WTC11 (cell line): ENCODE results near the gene PXK. TPM values are rescaled to one million over a fixed set of nuclear protein-coding genes. Genes with fewer than 3 reads are reported as not detected.

Experiments used
- ATAC-seq: fragments of 200-7000 bp; cut with Tn5 transposase; 2 replicates; pipeline ENCODE4 v1.10.0; 2021; ENCODE audit warnings: mild to moderate bottlenecking, moderate library complexity
- CTCF ChIA-PET: fragments of 300-600 bp; sonication (Branson Sonifier 250); formaldehyde crosslinking; loops from one replicate; lab custom pipeline; 2021; ENCODE audit warnings: antibody characterized with exemption; lab: Charles Lee
- POLR2A ChIA-PET: fragments of 350-600 bp; sonication (Branson Sonifier 250); formaldehyde crosslinking; loops from one replicate; lab custom pipeline; 2021; ENCODE audit warnings: antibody characterized with exemption; lab: Charles Lee
- DNase-seq: peaks from one replicate; pipeline ENCODE4 v3.0.0; 2021; ENCODE audit warnings: low spot score
- H3K27ac Mint-ChIP-seq: 2 replicates; pipeline ENCODE4 v1.8.0; 2021; ENCODE audit warnings: mixed read lengths
- H3K27me3 Mint-ChIP-seq: 2 replicates; pipeline ENCODE4 v1.8.0; 2021; ENCODE audit warnings: low read depth, mild to moderate bottlenecking, moderate library complexity, mixed read lengths
- H3K36me3 Mint-ChIP-seq: 2 replicates; pipeline ENCODE4 v1.8.0; 2021; ENCODE audit warnings: mixed read lengths
- H3K4me1 Mint-ChIP-seq: 2 replicates; pipeline ENCODE4 v1.8.0; 2022; ENCODE audit warnings: mixed read lengths
- H3K4me3 Mint-ChIP-seq: 2 replicates; pipeline ENCODE4 v1.8.0; 2021; ENCODE audit warnings: mild to moderate bottlenecking, moderate library complexity, mixed read lengths
- H3K9me3 Mint-ChIP-seq: 2 replicates; pipeline ENCODE4 v1.8.0; 2021; ENCODE audit warnings: mixed read lengths
- ATF1 ChIP-seq: sonication (generic); formaldehyde crosslinking; IDR thresholded peaks from 2 replicates; pipeline ENCODE4 v1.8.1; 2023; ENCODE audit warnings: mild to moderate bottlenecking, moderate library complexity, missing genetic modification reagents
- FOXP1 ChIP-seq: sonication (generic); formaldehyde crosslinking; IDR thresholded peaks from 2 replicates; pipeline ENCODE4 v1.8.0; 2022; ENCODE audit warnings: missing genetic modification reagents, mild to moderate bottlenecking, moderate library complexity, borderline replicate concordance
- GABPB1 ChIP-seq: sonication (generic); formaldehyde crosslinking; IDR thresholded peaks from 2 replicates; pipeline ENCODE4 v1.8.1; 2023; ENCODE audit warnings: mild to moderate bottlenecking, missing genetic modification reagents
- NR1H2 ChIP-seq: sonication (generic); formaldehyde crosslinking; IDR thresholded peaks from 2 replicates; pipeline ENCODE4 v1.9.0; 2021; ENCODE audit warnings: mild to moderate bottlenecking, moderate library complexity, missing genetic modification reagents
- NR3C1 ChIP-seq: sonication (generic); formaldehyde crosslinking; conservative IDR thresholded peaks from 2 replicates; pipeline ENCODE4 v1.8.1; 2023; ENCODE audit warnings: low read depth, mild to moderate bottlenecking, missing genetic modification reagents
- SP1 ChIP-seq: sonication (generic); formaldehyde crosslinking; conservative IDR thresholded peaks from 2 replicates; pipeline ENCODE4 v1.8.1; 2022; ENCODE audit warnings: missing genetic modification reagents
- TEAD4 ChIP-seq: sonication (generic); formaldehyde crosslinking; IDR thresholded peaks from 2 replicates; pipeline ENCODE4 v1.8.0; 2022; ENCODE audit warnings: mild to moderate bottlenecking, missing genetic modification reagents
- TP53 ChIP-seq: sonication (generic); formaldehyde crosslinking; IDR thresholded peaks from 2 replicates; pipeline ENCODE4 v1.8.1; 2023; ENCODE audit warnings: mild to moderate bottlenecking, missing genetic modification reagents
- ZNF423 ChIP-seq: fragments of 250-450 bp; sonication (Bioruptor Pico); IDR thresholded peaks from 2 replicates; pipeline ENCODE4 v2.1.2; 2022; ENCODE audit warnings: mild to moderate bottlenecking, moderate library complexity
- total RNA-seq: library from RNA; stranded (reverse); gene quantifications from 3 replicates; pipeline ENCODE4 v1.2.3, GENCODE V29; 2021
- TF ChIP-seq, protein P1 (sequence below): sonication (generic); formaldehyde crosslinking; IDR thresholded peaks from 2 replicates; pipeline ENCODE4 v1.8.1; 2022; ENCODE audit warnings: missing genetic modification reagents, borderline replicate concordance
- TF ChIP-seq, protein P2 (sequence below): sonication (generic); formaldehyde crosslinking; IDR thresholded peaks from 2 replicates; pipeline ENCODE4 v1.8.1; 2023; ENCODE audit warnings: mild to moderate bottlenecking, moderate library complexity, missing genetic modification reagents
- TF ChIP-seq, protein P3 (sequence below): fragments of 250-450 bp; sonication (Bioruptor Pico); IDR thresholded peaks from 2 replicates; pipeline ENCODE4 v1.9.0; 2021; ENCODE audit warnings: moderate library complexity, mild to moderate bottlenecking, inconsistent platforms, borderline replicate concordance
- TF ChIP-seq, protein P4 (sequence below): fragments of 250-450 bp; sonication (Bioruptor Pico); IDR thresholded peaks from 2 replicates; pipeline ENCODE4 v1.8.0; 2021; ENCODE audit warnings: mild to moderate bottlenecking
- TF ChIP-seq, protein P5 (sequence below): sonication (generic); formaldehyde crosslinking; IDR thresholded peaks from 2 replicates; pipeline ENCODE4 v1.8.0; 2022; ENCODE audit warnings: mild to moderate bottlenecking, missing genetic modification reagents
- TF ChIP-seq, protein P6 (sequence below): sonication (generic); formaldehyde crosslinking; IDR thresholded peaks from 2 replicates; pipeline ENCODE4 v1.8.1; 2023; ENCODE audit warnings: mild to moderate bottlenecking, missing genetic modification reagents, moderate library complexity
- TF ChIP-seq, protein P7 (sequence below): fragments of 250-450 bp; sonication (Bioruptor Pico); IDR thresholded peaks from 2 replicates; pipeline ENCODE4 v1.9.0; 2021; ENCODE audit warnings: mild to moderate bottlenecking, borderline replicate concordance
- TF ChIP-seq, protein P8 (sequence below): fragments of 250-450 bp; sonication (Bioruptor Pico); IDR thresholded peaks from 2 replicates; pipeline ENCODE4 v1.9.0; 2021; ENCODE audit warnings: mild to moderate bottlenecking
- TF ChIP-seq, protein P9 (sequence below): fragments of 250-450 bp; sonication (Bioruptor Pico); conservative IDR thresholded peaks from 2 replicates; pipeline ENCODE4 v1.9.0; 2021; ENCODE audit warnings: mild to moderate bottlenecking
- TF ChIP-seq, protein P10 (sequence below): sonication (generic); formaldehyde crosslinking; IDR thresholded peaks from 2 replicates; pipeline ENCODE4 v1.8.0; 2022; ENCODE audit warnings: mild to moderate bottlenecking, missing genetic modification reagents

PXK gene
- total RNA-seq, 1 experiment from 2014 or later, result 9.4 TPM

DNA sequence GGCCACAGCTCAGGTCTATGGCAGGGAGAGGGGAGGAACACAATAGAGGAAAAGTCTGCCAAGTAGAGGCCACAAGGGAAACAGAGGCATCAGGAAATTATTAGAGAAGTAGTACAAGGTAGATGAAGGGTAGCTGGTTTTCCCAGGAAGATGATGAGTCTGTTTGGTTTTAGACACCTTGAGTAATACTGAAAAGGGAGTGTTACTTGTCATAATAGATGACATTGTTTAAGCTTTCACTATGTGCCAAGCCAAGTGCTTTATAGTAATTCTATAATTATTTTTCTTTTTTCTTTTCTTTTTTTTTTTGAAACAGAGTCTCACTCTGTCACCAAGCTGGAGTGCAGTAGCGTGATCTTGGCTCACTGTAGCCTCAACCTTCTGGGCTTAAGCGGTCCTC is 13.7 kb downstream of the PXK start (continued):
- TF ChIP-seq, protein P1, sequence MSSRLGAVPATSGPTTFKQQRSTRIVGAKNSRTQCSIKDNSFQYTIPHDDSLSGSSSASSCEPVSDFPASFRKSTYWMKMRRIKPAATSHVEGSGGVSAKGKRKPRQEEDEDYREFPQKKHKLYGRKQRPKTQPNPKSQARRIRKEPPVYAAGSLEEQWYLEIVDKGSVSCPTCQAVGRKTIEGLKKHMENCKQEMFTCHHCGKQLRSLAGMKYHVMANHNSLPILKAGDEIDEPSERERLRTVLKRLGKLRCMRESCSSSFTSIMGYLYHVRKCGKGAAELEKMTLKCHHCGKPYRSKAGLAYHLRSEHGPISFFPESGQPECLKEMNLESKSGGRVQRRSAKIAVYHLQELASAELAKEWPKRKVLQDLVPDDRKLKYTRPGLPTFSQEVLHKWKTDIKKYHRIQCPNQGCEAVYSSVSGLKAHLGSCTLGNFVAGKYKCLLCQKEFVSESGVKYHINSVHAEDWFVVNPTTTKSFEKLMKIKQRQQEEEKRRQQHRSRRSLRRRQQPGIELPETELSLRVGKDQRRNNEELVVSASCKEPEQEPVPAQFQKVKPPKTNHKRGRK (CRISPR knock-in tag), result no peak

DNA sequence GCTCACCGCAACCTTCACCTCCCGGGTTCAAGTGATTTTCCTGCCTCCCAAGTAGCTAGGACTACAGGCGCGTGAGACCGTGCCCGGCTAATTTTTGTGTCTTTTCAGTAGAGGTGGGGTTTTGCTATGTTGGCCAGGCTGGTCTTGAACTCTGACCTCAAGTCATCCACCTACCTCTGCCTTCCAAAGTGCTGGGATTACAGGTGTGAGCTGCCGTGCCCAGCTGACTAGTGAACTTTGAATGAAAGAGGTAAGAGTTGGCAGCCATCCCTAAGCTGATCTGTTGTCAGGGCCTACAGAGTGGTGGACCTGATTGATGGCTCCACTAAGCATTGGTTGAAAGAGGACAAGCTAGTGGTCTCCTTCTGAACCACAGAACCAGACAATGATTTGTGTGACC is 15.3 kb downstream of the PXK start:
- DNase-seq (no peak), ATAC-seq (no peak)
- H3K9me3 Mint-ChIP-seq, result no peaks in the 10 kb centered on the region
- H3K27ac Mint-ChIP-seq, result no peak overlapping the region
- ChIA-PET POLR2A (no interaction called here), CTCF (interaction anchor here (0.5 kb wide), 1 partner anchor 306 kb away, joined by 3 read pairs; no protein-coding TSS in a partner anchor)
- no peak overlapping the region for H3K4me3 Mint-ChIP-seq
- no peaks in the 10 kb centered on the region for H3K27me3 Mint-ChIP-seq
- H3K4me1 Mint-ChIP-seq, result peaks cover 14% of the 10 kb centered on the region
- no peaks in the 10 kb centered on the region; the same call in 1 of the 2 replicates for H3K36me3 Mint-ChIP-seq
- TF ChIP-seq, protein P2, sequence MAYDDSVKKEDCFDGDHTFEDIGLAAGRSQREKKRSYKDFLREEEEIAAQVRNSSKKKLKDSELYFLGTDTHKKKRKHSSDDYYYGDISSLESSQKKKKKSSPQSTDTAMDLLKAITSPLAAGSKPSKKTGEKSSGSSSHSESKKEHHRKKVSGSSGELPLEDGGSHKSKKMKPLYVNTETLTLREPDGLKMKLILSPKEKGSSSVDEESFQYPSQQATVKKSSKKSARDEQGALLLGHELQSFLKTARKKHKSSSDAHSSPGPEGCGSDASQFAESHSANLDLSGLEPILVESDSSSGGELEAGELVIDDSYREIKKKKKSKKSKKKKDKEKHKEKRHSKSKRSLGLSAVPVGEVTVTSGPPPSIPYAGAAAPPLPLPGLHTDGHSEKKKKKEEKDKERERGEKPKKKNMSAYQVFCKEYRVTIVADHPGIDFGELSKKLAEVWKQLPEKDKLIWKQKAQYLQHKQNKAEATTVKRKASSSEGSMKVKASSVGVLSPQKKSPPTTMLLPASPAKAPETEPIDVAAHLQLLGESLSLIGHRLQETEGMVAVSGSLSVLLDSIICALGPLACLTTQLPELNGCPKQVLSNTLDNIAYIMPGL, result no peak
- no peak for TF ChIP-seq FOXP1 (CRISPR knock-in tag)
- TF ChIP-seq, protein P1 (CRISPR knock-in tag), result no peak
- no peak for TF ChIP-seq SP1 (CRISPR knock-in tag)
- TF ChIP-seq, protein P3, sequence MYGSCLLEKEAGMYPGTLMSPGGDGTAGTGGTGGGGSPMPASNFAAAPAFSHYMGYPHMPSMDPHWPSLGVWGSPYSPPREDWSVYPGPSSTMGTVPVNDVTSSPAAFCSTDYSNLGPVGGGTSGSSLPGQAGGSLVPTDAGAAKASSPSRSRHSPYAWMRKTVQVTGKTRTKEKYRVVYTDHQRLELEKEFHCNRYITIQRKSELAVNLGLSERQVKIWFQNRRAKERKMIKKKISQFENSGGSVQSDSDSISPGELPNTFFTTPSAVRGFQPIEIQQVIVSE (CRISPR knock-in tag), result no peak
- no peak for TF ChIP-seq TEAD4 (CRISPR knock-in tag)
- TF ChIP-seq, protein P4, sequence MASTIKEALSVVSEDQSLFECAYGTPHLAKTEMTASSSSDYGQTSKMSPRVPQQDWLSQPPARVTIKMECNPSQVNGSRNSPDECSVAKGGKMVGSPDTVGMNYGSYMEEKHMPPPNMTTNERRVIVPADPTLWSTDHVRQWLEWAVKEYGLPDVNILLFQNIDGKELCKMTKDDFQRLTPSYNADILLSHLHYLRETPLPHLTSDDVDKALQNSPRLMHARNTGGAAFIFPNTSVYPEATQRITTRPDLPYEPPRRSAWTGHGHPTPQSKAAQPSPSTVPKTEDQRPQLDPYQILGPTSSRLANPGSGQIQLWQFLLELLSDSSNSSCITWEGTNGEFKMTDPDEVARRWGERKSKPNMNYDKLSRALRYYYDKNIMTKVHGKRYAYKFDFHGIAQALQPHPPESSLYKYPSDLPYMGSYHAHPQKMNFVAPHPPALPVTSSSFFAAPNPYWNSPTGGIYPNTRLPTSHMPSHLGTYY, result no peak
- TF ChIP-seq, protein P5, sequence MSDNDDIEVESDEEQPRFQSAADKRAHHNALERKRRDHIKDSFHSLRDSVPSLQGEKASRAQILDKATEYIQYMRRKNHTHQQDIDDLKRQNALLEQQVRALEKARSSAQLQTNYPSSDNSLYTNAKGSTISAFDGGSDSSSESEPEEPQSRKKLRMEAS (CRISPR knock-in tag), result no peak
- TF ChIP-seq, protein P6, sequence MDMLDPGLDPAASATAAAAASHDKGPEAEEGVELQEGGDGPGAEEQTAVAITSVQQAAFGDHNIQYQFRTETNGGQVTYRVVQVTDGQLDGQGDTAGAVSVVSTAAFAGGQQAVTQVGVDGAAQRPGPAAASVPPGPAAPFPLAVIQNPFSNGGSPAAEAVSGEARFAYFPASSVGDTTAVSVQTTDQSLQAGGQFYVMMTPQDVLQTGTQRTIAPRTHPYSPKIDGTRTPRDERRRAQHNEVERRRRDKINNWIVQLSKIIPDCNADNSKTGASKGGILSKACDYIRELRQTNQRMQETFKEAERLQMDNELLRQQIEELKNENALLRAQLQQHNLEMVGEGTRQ (CRISPR knock-in tag), result no peak
- TF ChIP-seq ZNF423 (CRISPR knock-in tag), result no peak
- TF ChIP-seq ATF1 (CRISPR knock-in tag), result no peak
- TF ChIP-seq NR3C1 (CRISPR knock-in tag), result no peak
- TF ChIP-seq, protein P7, sequence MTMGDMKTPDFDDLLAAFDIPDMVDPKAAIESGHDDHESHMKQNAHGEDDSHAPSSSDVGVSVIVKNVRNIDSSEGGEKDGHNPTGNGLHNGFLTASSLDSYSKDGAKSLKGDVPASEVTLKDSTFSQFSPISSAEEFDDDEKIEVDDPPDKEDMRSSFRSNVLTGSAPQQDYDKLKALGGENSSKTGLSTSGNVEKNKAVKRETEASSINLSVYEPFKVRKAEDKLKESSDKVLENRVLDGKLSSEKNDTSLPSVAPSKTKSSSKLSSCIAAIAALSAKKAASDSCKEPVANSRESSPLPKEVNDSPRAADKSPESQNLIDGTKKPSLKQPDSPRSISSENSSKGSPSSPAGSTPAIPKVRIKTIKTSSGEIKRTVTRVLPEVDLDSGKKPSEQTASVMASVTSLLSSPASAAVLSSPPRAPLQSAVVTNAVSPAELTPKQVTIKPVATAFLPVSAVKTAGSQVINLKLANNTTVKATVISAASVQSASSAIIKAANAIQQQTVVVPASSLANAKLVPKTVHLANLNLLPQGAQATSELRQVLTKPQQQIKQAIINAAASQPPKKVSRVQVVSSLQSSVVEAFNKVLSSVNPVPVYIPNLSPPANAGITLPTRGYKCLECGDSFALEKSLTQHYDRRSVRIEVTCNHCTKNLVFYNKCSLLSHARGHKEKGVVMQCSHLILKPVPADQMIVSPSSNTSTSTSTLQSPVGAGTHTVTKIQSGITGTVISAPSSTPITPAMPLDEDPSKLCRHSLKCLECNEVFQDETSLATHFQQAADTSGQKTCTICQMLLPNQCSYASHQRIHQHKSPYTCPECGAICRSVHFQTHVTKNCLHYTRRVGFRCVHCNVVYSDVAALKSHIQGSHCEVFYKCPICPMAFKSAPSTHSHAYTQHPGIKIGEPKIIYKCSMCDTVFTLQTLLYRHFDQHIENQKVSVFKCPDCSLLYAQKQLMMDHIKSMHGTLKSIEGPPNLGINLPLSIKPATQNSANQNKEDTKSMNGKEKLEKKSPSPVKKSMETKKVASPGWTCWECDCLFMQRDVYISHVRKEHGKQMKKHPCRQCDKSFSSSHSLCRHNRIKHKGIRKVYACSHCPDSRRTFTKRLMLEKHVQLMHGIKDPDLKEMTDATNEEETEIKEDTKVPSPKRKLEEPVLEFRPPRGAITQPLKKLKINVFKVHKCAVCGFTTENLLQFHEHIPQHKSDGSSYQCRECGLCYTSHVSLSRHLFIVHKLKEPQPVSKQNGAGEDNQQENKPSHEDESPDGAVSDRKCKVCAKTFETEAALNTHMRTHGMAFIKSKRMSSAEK, result no peak
- TF ChIP-seq, protein P8, sequence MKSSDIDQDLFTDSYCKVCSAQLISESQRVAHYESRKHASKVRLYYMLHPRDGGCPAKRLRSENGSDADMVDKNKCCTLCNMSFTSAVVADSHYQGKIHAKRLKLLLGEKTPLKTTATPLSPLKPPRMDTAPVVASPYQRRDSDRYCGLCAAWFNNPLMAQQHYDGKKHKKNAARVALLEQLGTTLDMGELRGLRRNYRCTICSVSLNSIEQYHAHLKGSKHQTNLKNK, result no peak
- TF ChIP-seq GABPB1 (CRISPR knock-in tag), result no peak
- TF ChIP-seq, protein P9, sequence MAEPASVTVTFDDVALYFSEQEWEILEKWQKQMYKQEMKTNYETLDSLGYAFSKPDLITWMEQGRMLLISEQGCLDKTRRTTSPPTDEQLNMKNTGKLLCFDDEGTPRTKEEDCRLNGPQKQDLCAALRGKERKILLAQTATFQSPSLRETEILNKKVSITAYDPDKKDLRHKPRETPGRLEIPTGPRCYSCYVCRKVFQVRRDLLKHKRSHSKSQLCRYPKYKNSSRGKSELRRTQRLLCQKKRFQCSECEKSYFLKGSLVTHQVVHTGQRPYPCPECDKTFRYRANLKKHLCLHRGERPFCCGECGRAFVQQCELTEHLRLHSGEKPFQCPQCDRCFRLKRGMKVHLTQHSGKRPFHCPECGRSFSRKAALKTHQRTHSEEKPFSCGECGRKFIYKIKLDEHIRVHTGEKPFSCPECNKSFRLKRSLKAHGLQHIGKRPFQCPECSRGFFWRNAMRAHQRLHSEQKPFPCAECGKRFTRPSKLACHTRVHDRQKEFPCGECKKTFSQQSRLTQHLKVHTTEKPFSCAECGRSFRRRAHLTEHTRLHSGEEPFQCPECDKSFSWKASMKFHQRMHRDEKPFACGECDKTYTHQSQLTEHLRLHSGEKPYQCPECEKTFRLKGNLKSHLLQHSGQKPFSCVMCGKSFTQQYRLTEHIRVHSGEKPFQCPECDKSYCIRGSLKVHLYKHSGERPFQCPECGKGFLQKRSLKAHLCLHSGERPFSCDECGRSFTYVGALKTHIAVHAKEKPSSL (CRISPR knock-in tag), result no peak
- TF ChIP-seq, protein P10, sequence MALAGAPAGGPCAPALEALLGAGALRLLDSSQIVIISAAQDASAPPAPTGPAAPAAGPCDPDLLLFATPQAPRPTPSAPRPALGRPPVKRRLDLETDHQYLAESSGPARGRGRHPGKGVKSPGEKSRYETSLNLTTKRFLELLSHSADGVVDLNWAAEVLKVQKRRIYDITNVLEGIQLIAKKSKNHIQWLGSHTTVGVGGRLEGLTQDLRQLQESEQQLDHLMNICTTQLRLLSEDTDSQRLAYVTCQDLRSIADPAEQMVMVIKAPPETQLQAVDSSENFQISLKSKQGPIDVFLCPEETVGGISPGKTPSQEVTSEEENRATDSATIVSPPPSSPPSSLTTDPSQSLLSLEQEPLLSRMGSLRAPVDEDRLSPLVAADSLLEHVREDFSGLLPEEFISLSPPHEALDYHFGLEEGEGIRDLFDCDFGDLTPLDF (CRISPR knock-in tag), result no peak
- TF ChIP-seq NR1H2 (CRISPR knock-in tag), result no peak
- TF ChIP-seq TP53 (CRISPR knock-in tag), result no peak
